Measurements from ENCODE around the gene LAMTOR1.

LAMTOR1 gene

DNA sequence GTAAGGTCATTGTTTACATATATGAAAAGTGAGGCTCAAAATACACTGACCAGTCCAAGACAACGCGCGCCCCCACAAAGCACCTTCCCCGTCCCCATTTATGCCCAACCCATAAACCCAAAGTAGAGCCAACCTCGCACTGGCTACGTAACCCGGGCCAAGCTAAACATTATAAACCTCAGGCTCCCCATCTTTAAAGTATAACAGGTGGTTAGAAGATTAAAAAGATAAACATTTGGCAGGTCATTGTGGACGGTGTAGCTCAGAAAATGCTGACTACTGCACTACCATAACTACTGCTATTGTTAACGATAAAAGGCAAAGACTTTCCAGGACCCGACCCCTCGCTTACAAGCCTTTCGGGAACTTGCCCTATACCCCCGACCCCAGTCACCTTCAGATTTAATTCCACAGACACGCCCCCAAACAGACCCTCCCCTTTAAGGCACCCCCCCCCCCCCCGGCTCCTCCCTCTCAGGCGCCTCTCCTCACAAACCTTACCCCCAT lies 23.2 kb downstream of the LAMTOR1 start:
- H3K23ac ChIP-seq (ENCODE audit: low read length) = no peak overlapping the region
- peak overlapping the region; percentile 38 for H3K14ac ChIP-seq (ENCODE audit: low read length)
- WGBS (ENCODE audit: extremely low coverage, insufficient coverage, insufficient read length) = no CpG with 5 or more reads among the region's 16 CpGs

DNA sequence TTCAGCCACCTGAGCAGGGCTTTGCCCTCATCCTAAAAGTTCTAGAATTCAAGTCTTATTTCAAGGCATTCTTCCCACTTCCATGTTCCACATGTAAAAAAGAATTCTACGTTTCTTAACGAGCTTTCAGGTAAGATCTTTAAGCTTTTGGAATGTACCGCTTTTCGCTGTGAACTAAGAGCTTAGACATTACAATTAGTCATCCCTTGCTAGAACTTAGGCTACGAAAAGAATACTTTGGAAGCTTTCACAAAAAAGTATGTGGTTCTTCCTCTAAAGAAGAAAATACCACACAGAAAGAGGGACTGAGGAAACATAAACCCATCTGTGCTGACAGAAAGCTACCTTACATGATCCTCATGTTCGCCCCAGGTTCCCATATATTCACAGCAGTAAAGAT lies 24.6 kb downstream of the LAMTOR1 start:
- WGBS (ENCODE audit: extremely low coverage, insufficient coverage, insufficient read length) = no CpG with 5 or more reads among the region's 6 CpGs
- Histone ChIP-seq H3K4me3 (ENCODE audit: low read depth, low read length) (no peak overlapping the region), H3K18ac (ENCODE audit: low read length) (no peak overlapping the region), H3K14ac (ENCODE audit: low read length) (no peak overlapping the region), H3K36me3 (ENCODE audit: control insufficient read depth in 1 of 2, insufficient read depth in 2 of 2, low read length in 2 of 2) (peaks cover 0 to 2% of the 10 kb centered on the region in 2 experiments), H3K9ac (ENCODE audit: low read length) (no peak overlapping the region), H2AFZ (ENCODE audit: insufficient read depth, low read length, poor library complexity) (no peak overlapping the region), H3K4me1 (ENCODE audit: control insufficient read depth in 1 of 2, insufficient read depth in 2 of 2, low read length in 2 of 2) (peaks cover 12 to 13% of the 10 kb centered on the region in 2 experiments), H2BK12ac (ENCODE audit: low read length) (no peak overlapping the region), H4K91ac (ENCODE audit: low read depth, low read length) (no peak overlapping the region), H3K4ac (ENCODE audit: low read depth, low read length) (peak overlapping the region; percentile 26), H3K9me3 (ENCODE audit: insufficient read depth, low read depth, low read length) (no peaks in the 10 kb centered on the region), H3K23ac (ENCODE audit: low read length) (no peak overlapping the region), H2BK120ac (ENCODE audit: insufficient read depth, low read length, poor library complexity) (no peak overlapping the region), H3K27me3 (ENCODE audit: insufficient read depth, low read length) (no peaks in the 10 kb centered on the region), H4K8ac (ENCODE audit: low read depth, low read length) (no peak overlapping the region), H3K4me2 (ENCODE audit: low read length) (no peak overlapping the region), H4K12ac (ENCODE audit: low read depth, low read length) (no peak overlapping the region), H3K27ac (ENCODE audit: low read depth, low read length) (peak overlapping the region; percentile 27), H3K79me2 (ENCODE audit: control insufficient read depth, insufficient read depth, low read length, poor library complexity) (peaks cover 16% of the 10 kb centered on the region), H3K79me1 (ENCODE audit: low read length) (peaks cover 12% of the 10 kb centered on the region), H2AK5ac (ENCODE audit: low read length) (no peak overlapping the region), H2BK5ac (ENCODE audit: low read depth, low read length, poor library complexity) (no peak overlapping the region)
- peak; percentile 36 to 95 for DNase-seq

More for the DNA sequence above, 23.2 kb downstream of the LAMTOR1 start:
- peak overlapping the region; percentile 8 for H4K12ac ChIP-seq (ENCODE audit: low read depth, low read length)
- peak in 1 of 2 donors; percentile 47 for DNase-seq
- H2AK5ac ChIP-seq (ENCODE audit: low read length) = peak overlapping the region; percentile 52
- H3K4ac ChIP-seq (ENCODE audit: low read depth, low read length) = peak overlapping the region; percentile 90
- H2BK12ac ChIP-seq (ENCODE audit: low read length) = peak overlapping the region; percentile 27
- peaks cover 11 to 12% of the 10 kb centered on the region in 2 experiments for H3K4me1 ChIP-seq (ENCODE audit: control insufficient read depth in 1 of 2, insufficient read depth in 2 of 2, low read length in 2 of 2)
- no peaks in the 10 kb centered on the region for H3K9me3 ChIP-seq (ENCODE audit: insufficient read depth, low read depth, low read length)
- peak overlapping the region; percentile 95 for H3K9ac ChIP-seq (ENCODE audit: low read length)
- peak overlapping the region; percentile 64 for H4K91ac ChIP-seq (ENCODE audit: low read depth, low read length)
- peak overlapping the region; percentile 68 for H4K8ac ChIP-seq (ENCODE audit: low read depth, low read length)
- peaks cover 0 to 2% of the 10 kb centered on the region in 2 experiments for H3K36me3 ChIP-seq (ENCODE audit: control insufficient read depth in 1 of 2, insufficient read depth in 2 of 2, low read length in 2 of 2)
- H3K4me3 ChIP-seq (ENCODE audit: low read depth, low read length) = peak overlapping the region; percentile 92
- H3K27ac ChIP-seq (ENCODE audit: low read depth, low read length) = peak overlapping the region; percentile 81
- peaks cover 12% of the 10 kb centered on the region for H3K79me1 ChIP-seq (ENCODE audit: low read length)
- peak overlapping the region; percentile 95 for H3K4me2 ChIP-seq (ENCODE audit: low read length)
- peak overlapping the region; percentile 35 for H2BK120ac ChIP-seq (ENCODE audit: insufficient read depth, low read length, poor library complexity)
- no peaks in the 10 kb centered on the region for H3K27me3 ChIP-seq (ENCODE audit: insufficient read depth, low read length)
- H3K79me2 ChIP-seq (ENCODE audit: control insufficient read depth, insufficient read depth, low read length, poor library complexity) = peaks cover 14% of the 10 kb centered on the region
- H2AFZ ChIP-seq (ENCODE audit: insufficient read depth, low read length, poor library complexity) = peak overlapping the region; percentile 77
- peak overlapping the region; percentile 85 for H2BK5ac ChIP-seq (ENCODE audit: low read depth, low read length, poor library complexity)
- no peak overlapping the region for H3K18ac ChIP-seq (ENCODE audit: low read length)

DNA sequence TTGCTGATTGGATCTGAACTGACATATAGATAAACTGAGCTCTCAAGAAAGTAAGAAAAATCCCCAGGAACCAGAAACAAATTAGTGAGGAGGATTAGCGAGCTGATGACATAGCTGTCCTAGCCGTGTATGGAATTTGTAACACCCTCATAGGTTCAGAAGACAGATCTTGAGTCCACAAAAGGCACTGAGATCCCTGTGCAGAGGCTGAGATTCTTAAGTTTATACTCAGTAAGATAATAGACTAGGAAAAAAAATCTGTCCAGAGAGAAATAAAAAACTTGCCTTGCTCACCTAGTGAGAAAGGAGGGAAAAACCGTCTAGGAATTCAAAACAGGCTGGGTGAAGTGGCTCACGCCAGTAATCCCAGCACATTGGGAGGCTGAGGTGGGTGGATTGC lies 27.3 kb downstream of the LAMTOR1 start:
- Histone ChIP-seq H3K4me2 (ENCODE audit: low read length) (no peak overlapping the region), H3K27me3 (ENCODE audit: insufficient read depth, low read length) (no peaks in the 10 kb centered on the region)

DNA sequence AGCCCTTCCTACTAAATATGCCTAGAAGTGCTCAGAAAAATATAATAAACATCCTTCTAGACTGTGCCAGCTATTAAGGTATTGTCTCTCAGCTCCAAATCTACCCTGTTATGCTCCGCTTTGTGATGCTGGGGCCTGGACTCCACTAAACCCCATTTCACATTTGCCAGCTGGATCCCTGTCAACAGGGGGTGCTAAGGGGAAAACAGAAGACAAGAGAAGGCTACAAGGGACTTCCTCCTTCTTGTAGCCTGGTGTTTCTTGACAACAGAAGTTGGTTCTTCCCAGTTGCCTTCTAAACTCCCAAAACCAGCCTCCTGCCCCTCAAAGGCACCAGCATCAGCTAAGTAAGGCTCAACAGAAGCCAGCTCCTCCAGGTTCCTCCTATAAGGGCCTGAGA lies 28.0 kb downstream of the LAMTOR1 start:
- no peak for DNase-seq
- Histone ChIP-seq H2AFZ (ENCODE audit: insufficient read depth, low read length, poor library complexity) (no peak overlapping the region), H3K9me3 (ENCODE audit: insufficient read depth, low read depth, low read length) (no peaks in the 10 kb centered on the region), H3K27ac (ENCODE audit: low read depth, low read length) (no peak overlapping the region), H2BK12ac (ENCODE audit: low read length) (no peak overlapping the region), H4K91ac (ENCODE audit: low read depth, low read length) (peak overlapping the region; percentile 28), H3K4ac (ENCODE audit: low read depth, low read length) (peak overlapping the region; percentile 26), H2BK5ac (ENCODE audit: low read depth, low read length, poor library complexity) (peak overlapping the region; percentile 0), H3K79me1 (ENCODE audit: low read length) (peaks cover 16% of the 10 kb centered on the region), H3K4me2 (ENCODE audit: low read length) (no peak overlapping the region), H4K8ac (ENCODE audit: low read depth, low read length) (peak overlapping the region; percentile 62), H3K79me2 (ENCODE audit: control insufficient read depth, insufficient read depth, low read length, poor library complexity) (peaks cover 15% of the 10 kb centered on the region), H3K23ac (ENCODE audit: low read length) (no peak overlapping the region), H3K36me3 (ENCODE audit: control insufficient read depth in 1 of 2, insufficient read depth in 2 of 2, low read length in 2 of 2) (peaks cover 0 to 5% of the 10 kb centered on the region in 2 experiments), H3K4me3 (ENCODE audit: low read depth, low read length) (no peak overlapping the region), H3K9ac (ENCODE audit: low read length) (no peak overlapping the region), H3K27me3 (ENCODE audit: insufficient read depth, low read length) (no peaks in the 10 kb centered on the region), H2AK5ac (ENCODE audit: low read length) (peak overlapping the region; percentile 49), H4K12ac (ENCODE audit: low read depth, low read length) (no peak overlapping the region), H3K14ac (ENCODE audit: low read length) (no peak overlapping the region), H3K18ac (ENCODE audit: low read length) (peak overlapping the region; percentile 31), H3K4me1 (ENCODE audit: control insufficient read depth in 1 of 2, insufficient read depth in 2 of 2, low read length in 2 of 2) (peaks cover 17 to 19% of the 10 kb centered on the region in 2 experiments), H2BK120ac (ENCODE audit: insufficient read depth, low read length, poor library complexity) (peak overlapping the region; percentile 54)
- no CpG with 5 or more reads among the region's 1 CpG for WGBS (ENCODE audit: extremely low coverage, insufficient coverage, insufficient read length)

More for the DNA sequence above, 27.3 kb downstream of the LAMTOR1 start:
- peaks cover 13 to 19% of the 10 kb centered on the region in 2 experiments for H3K4me1 ChIP-seq (ENCODE audit: control insufficient read depth in 1 of 2, insufficient read depth in 2 of 2, low read length in 2 of 2)
- H2AK5ac ChIP-seq (ENCODE audit: low read length) = no peak overlapping the region
- no peak overlapping the region for H4K91ac ChIP-seq (ENCODE audit: low read depth, low read length)
- peak overlapping the region; percentile 60 for H3K4ac ChIP-seq (ENCODE audit: low read depth, low read length)
- H3K36me3 ChIP-seq (ENCODE audit: control insufficient read depth in 1 of 2, insufficient read depth in 2 of 2, low read length in 2 of 2) = peaks cover 0 to 2% of the 10 kb centered on the region in 2 experiments
- no peak overlapping the region for H3K9ac ChIP-seq (ENCODE audit: low read length)
- peak; percentile 67 to 75 for DNase-seq
- peaks cover 15% of the 10 kb centered on the region for H3K79me1 ChIP-seq (ENCODE audit: low read length)
- H3K79me2 ChIP-seq (ENCODE audit: control insufficient read depth, insufficient read depth, low read length, poor library complexity) = peaks cover 14% of the 10 kb centered on the region
- H3K27ac ChIP-seq (ENCODE audit: low read depth, low read length) = no peak overlapping the region
- WGBS (ENCODE audit: extremely low coverage, insufficient coverage, insufficient read length) = no CpG with 5 or more reads among the region's 4 CpGs
- no peak overlapping the region for H2BK12ac ChIP-seq (ENCODE audit: low read length)
- H3K23ac ChIP-seq (ENCODE audit: low read length) = no peak overlapping the region
- H3K4me3 ChIP-seq (ENCODE audit: low read depth, low read length) = no peak overlapping the region
- no peak overlapping the region for H4K12ac ChIP-seq (ENCODE audit: low read depth, low read length)
- H2BK120ac ChIP-seq (ENCODE audit: insufficient read depth, low read length, poor library complexity) = no peak overlapping the region
- no peaks in the 10 kb centered on the region for H3K9me3 ChIP-seq (ENCODE audit: insufficient read depth, low read depth, low read length)
- H3K18ac ChIP-seq (ENCODE audit: low read length) = no peak overlapping the region
- no peak overlapping the region for H2AFZ ChIP-seq (ENCODE audit: insufficient read depth, low read length, poor library complexity)
- no peak overlapping the region for H4K8ac ChIP-seq (ENCODE audit: low read depth, low read length)
- no peak overlapping the region for H3K14ac ChIP-seq (ENCODE audit: low read length)
- H2BK5ac ChIP-seq (ENCODE audit: low read depth, low read length, poor library complexity) = no peak overlapping the region

Data from trophoblast cell (in vitro differentiated cells and primary cell).